NCI-H2029 treated with DMSO at 0.1 percent for 48 hours (cell line): ENCODE data around the gene SRD5A2.

Experiments used
- DNase-seq: peaks from one replicate; lab custom pipeline; 2025; lab: John Stamatoyannopoulos, UW

SRD5A2 gene

GRCh38 chr2:31580321-31581117 is at the start of gene SRD5A2:
TSS of gene SRD5A2 (minus strand) at chr2:31580938. CDS start at chr2:31580900, 38 bp downstream.
- no peak for DNase-seq

- no peak for DNase-seq
Measured at GRCh38 chr2:31606509-31606908, 25.8 kb upstream of the SRD5A2 start.

- DNase-seq = no peak
Measured at GRCh38 chr2:31598694-31599093, 18.0 kb upstream of the SRD5A2 start.

- DNase-seq = no peak
Measured at GRCh38 chr2:31586230-31586629, 5.5 kb upstream of the SRD5A2 start.

GRCh38 chr2:31581124-31581795 is 522 bp upstream of the SRD5A2 start:
- DNase-seq = no peak

- DNase-seq = no peak
Measured at GRCh38 chr2:31579996-31580320, 780 bp downstream of the SRD5A2 start.

GRCh38 chr2:31578316-31578715 is 2.4 kb downstream of the SRD5A2 start:
- DNase-seq = peak; percentile 23

- DNase-seq = no peak
Measured at GRCh38 chr2:31577143-31577542, 3.6 kb downstream of the SRD5A2 start.

- DNase-seq = no peak
Measured at GRCh38 chr2:31568585-31569201, 12.0 kb downstream of the SRD5A2 start.

GRCh38 chr2:31567679-31568078 is 13.1 kb downstream of the SRD5A2 start:
- no peak for DNase-seq

- DNase-seq = no peak
Measured at GRCh38 chr2:31563273-31563839, 17.4 kb downstream of the SRD5A2 start.

- no peak for DNase-seq
Measured at GRCh38 chr2:31561823-31562222, 18.9 kb downstream of the SRD5A2 start.

- peak; percentile 26 for DNase-seq
Measured at GRCh38 chr2:31558401-31559295, 22.1 kb downstream of the SRD5A2 start.

GRCh38 chr2:31556940-31557339 is 23.8 kb downstream of the SRD5A2 start:
- DNase-seq = no peak

- no peak for DNase-seq
Measured at GRCh38 chr2:31555967-31556706, 24.6 kb downstream of the SRD5A2 start.

- DNase-seq = no peak
Measured at GRCh38 chr2:31553362-31553761, 27.4 kb downstream of the SRD5A2 start.

- DNase-seq = no peak
Measured at GRCh38 chr2:31547485-31547884, 33.3 kb downstream of the SRD5A2 start.

- DNase-seq = no peak
Measured at GRCh38 chr2:31541853-31542252, 38.9 kb downstream of the SRD5A2 start.

- DNase-seq = no peak
Measured at GRCh38 chr2:31539505-31539904, 41.2 kb downstream of the SRD5A2 start.

- no peak for DNase-seq
Measured at GRCh38 chr2:31535768-31536167, 45.0 kb downstream of the SRD5A2 start.

- DNase-seq = no peak
Measured at GRCh38 chr2:31534636-31535035, 46.1 kb downstream of the SRD5A2 start.
